Right ventricle myocardium superior (tissue), 1 donor: ENCODE data around the gene MAN2B2. TPM values are rescaled to one million over a fixed set of nuclear protein-coding genes. Genes with fewer than 3 reads are reported as not detected.
"Not testable (repeated sequence)": the region's sequence is repeated elsewhere in the genome, so short reads cannot be mapped to it uniquely, and the experiment has no call there.

Experiments used
- ATAC-seq: fragments of 200-7000 bp; cut with Tn5 transposase; one replicate; pipeline ENCODE4 v1.9.1; 2020; ENCODE audit warnings: mild to moderate bottlenecking; ENCODE audit not compliant: poor library complexity
- DNase-seq: peaks from one replicate; pipeline ENCODE4 v3.0.0-alpha.2; 2020
- intact Hi-C: fragments of 100-400 bp; cut with DNase I; formaldehyde crosslinking; loops from one replicate; pipeline ENCODE4 v1.11.2; 2022
- total RNA-seq: library from RNA; stranded (reverse); fragmentation: NEBNext Ultra II Directional; extraction: Animal tissue kit (Norgen Biotek cat#: 25700); gene quantifications from one replicate; pipeline ENCODE4 v1.2.1, GENCODE V29; 2021
- donor health status: DM: no; HTN: yes; CAD: no; lungs with severe emphysema.

MAN2B2 gene
- total RNA-seq, 1 donor from 2014 or later = 17.3 TPM

- ATAC-seq (no peak), DNase-seq (no peak)
- intact Hi-C loops = no loop called here
Observed at GRCh38 chr4:6622744-6623143, 47.8 kb downstream of the MAN2B2 start.

- intact Hi-C loops = no loop called here
- DNase-seq = no peak
- ATAC-seq = no peak
Observed at GRCh38 chr4:6625256-6625655, 50.3 kb downstream of the MAN2B2 start.

GRCh38 chr4:6626066-6626465 is 51.1 kb downstream of the MAN2B2 start:
- no peak for ATAC-seq

GRCh38 chr4:6627832-6628231 is 52.8 kb downstream of the MAN2B2 start:
- intact Hi-C loops = no loop called here
- DNase-seq (no peak), ATAC-seq (no peak)

More at GRCh38 chr4:6626066-6626465, 51.1 kb downstream of the MAN2B2 start:
- intact Hi-C loops = no loop called here
- no peak for DNase-seq

- intact Hi-C loops, ATAC-seq, DNase-seq: not testable (repeated sequence)
Observed at GRCh38 chr4:6628484-6628883, 53.5 kb downstream of the MAN2B2 start.

- ATAC-seq (no peak), DNase-seq (no peak)
- intact Hi-C loops = no loop called here
Observed at GRCh38 chr4:6632125-6632524, 57.1 kb downstream of the MAN2B2 start.

GRCh38 chr4:6633091-6633906 is 58.3 kb downstream of the MAN2B2 start:
- intact Hi-C loops = no loop called here
- DNase-seq (no peak), ATAC-seq (no peak)

GRCh38 chr4:6634746-6635145 is 59.8 kb downstream of the MAN2B2 start:
- intact Hi-C loops = no loop called here
- no peak for DNase-seq
- no peak for ATAC-seq

GRCh38 chr4:6639137-6639680 is 64.2 kb downstream of the MAN2B2 start:
- no peak for ATAC-seq
- no peak for DNase-seq
- intact Hi-C loops = no loop called here

- intact Hi-C loops = loop anchor here (5.0 kb wide), 1 partner anchor 67 kb away; the partner anchor contains the start of gene MRFAP1L1
- peak; percentile 95 for ATAC-seq
- peak; percentile 97 for DNase-seq
Observed at GRCh38 chr4:6640292-6641163, 65.5 kb downstream of the MAN2B2 start, which contains the start of gene MRFAP1. TSS of gene MRFAP1 (plus strand) at chr4:6640685. CDS start at chr4:6640863, 178 bp downstream.

GRCh38 chr4:6641164-6641970 is 66.4 kb downstream of the MAN2B2 start:
- intact Hi-C loops = loop anchor here (5.0 kb wide), 1 partner anchor 66 kb away; the partner anchor contains the start of gene MRFAP1L1
- peak; percentile 53 for DNase-seq
- ATAC-seq = peak; percentile 56

GRCh38 chr4:6641971-6642320 is 67.0 kb downstream of the MAN2B2 start:
- no peak for ATAC-seq
- no peak for DNase-seq
- intact Hi-C loops = loop anchor here (5.0 kb wide), 1 partner anchor 65 kb away; the partner anchor contains the start of gene MRFAP1L1

- no peak for ATAC-seq
- no peak for DNase-seq
- intact Hi-C loops = loop anchor here (5.0 kb wide), 1 partner anchor 64 kb away; the partner anchor contains the start of gene MRFAP1L1
Observed at GRCh38 chr4:6643141-6643847, 68.3 kb downstream of the MAN2B2 start.

- ATAC-seq (no peak), DNase-seq (no peak)
- intact Hi-C loops = loop anchor here (5.0 kb wide), 1 partner anchor 62 kb away; the partner anchor contains the start of gene MRFAP1L1
Observed at GRCh38 chr4:6644792-6645530, 70.0 kb downstream of the MAN2B2 start.

- intact Hi-C loops = no loop called here
- ATAC-seq = no peak
Observed at GRCh38 chr4:6647169-6647568, 72.2 kb downstream of the MAN2B2 start.

GRCh38 chr4:6647582-6648230 is 72.7 kb downstream of the MAN2B2 start:
- no peak for DNase-seq
- no peak for ATAC-seq
- intact Hi-C loops = no loop called here

More at GRCh38 chr4:6647169-6647568, 72.2 kb downstream of the MAN2B2 start:
- no peak for DNase-seq
